Measurements from ENCODE around the gene FRMD4A. TPM values are rescaled to one million over a fixed set of nuclear protein-coding genes. Genes with fewer than 3 reads are reported as not detected.

FRMD4A gene
- total RNA-seq, result 6.8 and 10.3 TPM in 2 replicates
- polyA plus RNA-seq, result 5.4 and 9.9 TPM in 2 replicates

- Histone ChIP-seq H3K79me2 (no peaks in the 10 kb centered on the region), H3K4me3 (no peak within 1 kb of the TSS), H3K9me2 (replicated peaks; ENCODE audit: insufficient read depth) (no peaks in the 10 kb centered on the region), H3K27ac (no peak within 1 kb of the TSS), H4K20me1 (ENCODE audit: insufficient read depth, poor library complexity, severe bottlenecking) (no peaks in the 10 kb centered on the region), H2AFZ (no peak within 1 kb of the TSS), H3K27me3 (no peaks in the 10 kb centered on the region), H3K36me3 (replicated peaks; ENCODE audit: insufficient read depth, low read depth) (no peaks in the 10 kb centered on the region), H3K4me1 (ENCODE audit: insufficient read depth) (no peaks in the 10 kb centered on the region), H3K9me3 (ENCODE audit: low read depth) (no peaks in the 10 kb centered on the region), H3K4me2 (peak within 1 kb of the TSS; percentile 59)
- TF ChIP-seq EZH2phosphoT487 (IDR thresholded peaks at IDR 0.05; ENCODE audit: low read depth, severe bottlenecking, unreplicated experiment), result no peak
- TF ChIP-seq, protein P1, sequence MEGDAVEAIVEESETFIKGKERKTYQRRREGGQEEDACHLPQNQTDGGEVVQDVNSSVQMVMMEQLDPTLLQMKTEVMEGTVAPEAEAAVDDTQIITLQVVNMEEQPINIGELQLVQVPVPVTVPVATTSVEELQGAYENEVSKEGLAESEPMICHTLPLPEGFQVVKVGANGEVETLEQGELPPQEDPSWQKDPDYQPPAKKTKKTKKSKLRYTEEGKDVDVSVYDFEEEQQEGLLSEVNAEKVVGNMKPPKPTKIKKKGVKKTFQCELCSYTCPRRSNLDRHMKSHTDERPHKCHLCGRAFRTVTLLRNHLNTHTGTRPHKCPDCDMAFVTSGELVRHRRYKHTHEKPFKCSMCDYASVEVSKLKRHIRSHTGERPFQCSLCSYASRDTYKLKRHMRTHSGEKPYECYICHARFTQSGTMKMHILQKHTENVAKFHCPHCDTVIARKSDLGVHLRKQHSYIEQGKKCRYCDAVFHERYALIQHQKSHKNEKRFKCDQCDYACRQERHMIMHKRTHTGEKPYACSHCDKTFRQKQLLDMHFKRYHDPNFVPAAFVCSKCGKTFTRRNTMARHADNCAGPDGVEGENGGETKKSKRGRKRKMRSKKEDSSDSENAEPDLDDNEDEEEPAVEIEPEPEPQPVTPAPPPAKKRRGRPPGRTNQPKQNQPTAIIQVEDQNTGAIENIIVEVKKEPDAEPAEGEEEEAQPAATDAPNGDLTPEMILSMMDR (IDR thresholded peaks at IDR 0.05; ENCODE audit: poor library complexity), result no peak
- TF ChIP-seq EZH2 (IDR thresholded peaks at IDR 0.05; ENCODE audit: borderline replicate concordance), result no peak
- no peak for DNase-seq (ENCODE audit: low spot score)
- 55% methylated on average over 11 of the region's 14 CpGs for WGBS (ENCODE audit: low lambda C conversion rate, missing lambda C conversion rate)
Observed at GRCh38 chr10:14330388-14331061, at the start of gene FRMD4A. FRMD4A (minus strand) TSS chr10:14330924.

GRCh38 chr10:14379556-14380280 lies 49.0 kb upstream of the FRMD4A start:
- Histone ChIP-seq H3K27ac (no peak overlapping the region), H3K4me3 (no peak overlapping the region), H3K27me3 (no peaks in the 10 kb centered on the region), H3K4me1 (ENCODE audit: insufficient read depth) (no peaks in the 10 kb centered on the region), H4K20me1 (ENCODE audit: insufficient read depth, poor library complexity, severe bottlenecking) (no peaks in the 10 kb centered on the region), H3K9me2 (replicated peaks; ENCODE audit: insufficient read depth) (no peaks in the 10 kb centered on the region), H3K79me2 (no peaks in the 10 kb centered on the region), H3K9me3 (ENCODE audit: low read depth) (no peaks in the 10 kb centered on the region), H2AFZ (no peak overlapping the region), H3K36me3 (replicated peaks; ENCODE audit: insufficient read depth, low read depth) (no peaks in the 10 kb centered on the region), H3K4me2 (no peak overlapping the region)
- 84% methylated on average over 8 of the region's 8 CpGs for WGBS (ENCODE audit: low lambda C conversion rate, missing lambda C conversion rate)
- no peak for DNase-seq (ENCODE audit: low spot score)
- TF ChIP-seq EZH2 (IDR thresholded peaks at IDR 0.05; ENCODE audit: borderline replicate concordance), result no peak
- TF ChIP-seq, protein P1 (IDR thresholded peaks at IDR 0.05; ENCODE audit: poor library complexity), result no peak

GRCh38 chr10:14378387-14378960 lies 47.8 kb upstream of the FRMD4A start:
- Histone ChIP-seq H3K4me3 (no peak overlapping the region), H3K27ac (no peak overlapping the region), H3K79me2 (no peaks in the 10 kb centered on the region), H4K20me1 (ENCODE audit: insufficient read depth, poor library complexity, severe bottlenecking) (no peaks in the 10 kb centered on the region), H3K4me2 (no peak overlapping the region), H3K9me3 (ENCODE audit: low read depth) (no peaks in the 10 kb centered on the region), H3K9me2 (replicated peaks; ENCODE audit: insufficient read depth) (no peaks in the 10 kb centered on the region), H2AFZ (no peak overlapping the region), H3K4me1 (ENCODE audit: insufficient read depth) (no peaks in the 10 kb centered on the region), H3K36me3 (replicated peaks; ENCODE audit: insufficient read depth, low read depth) (no peaks in the 10 kb centered on the region), H3K27me3 (no peaks in the 10 kb centered on the region)
- DNase-seq (ENCODE audit: low spot score), result no peak
- TF ChIP-seq EZH2phosphoT487 (IDR thresholded peaks at IDR 0.05; ENCODE audit: low read depth, severe bottlenecking, unreplicated experiment) (no peak), EZH2 (IDR thresholded peaks at IDR 0.05; ENCODE audit: borderline replicate concordance) (no peak)
- TF ChIP-seq, protein P1 (IDR thresholded peaks at IDR 0.05; ENCODE audit: poor library complexity), result no peak
- 93% methylated on average over 6 of the region's 6 CpGs for WGBS (ENCODE audit: low lambda C conversion rate, missing lambda C conversion rate)

Data from hepatocyte (in vitro differentiated cells).